DMS 273 (cell line): ENCODE results near the gene HIRA.
A peak's percentile ranks its signal among the peaks of the same experiment; 100 is the strongest.

Experiments
- DNase-seq: peaks from one replicate; lab custom pipeline; 2025; ENCODE audit not compliant: unreplicated experiment; lab: John Stamatoyannopoulos, UW

The HIRA gene

GRCh38 chr22:19410941-19411689 lies 20.4 kb downstream of the HIRA start:
- no peak for DNase-seq

- DNase-seq: peak; percentile 70
Measured at GRCh38 chr22:19407649-19408606, 23.6 kb downstream of the HIRA start.

- no peak for DNase-seq
Measured at GRCh38 chr22:19406846-19407245, 24.7 kb downstream of the HIRA start.

- no peak for DNase-seq
Measured at GRCh38 chr22:19406281-19406811, 25.2 kb downstream of the HIRA start.

- DNase-seq: no peak
Measured at GRCh38 chr22:19405652-19406051, 25.9 kb downstream of the HIRA start.

GRCh38 chr22:19405133-19405532 lies 26.4 kb downstream of the HIRA start:
- no peak for DNase-seq

- DNase-seq: no peak
Measured at GRCh38 chr22:19404676-19405075, 26.9 kb downstream of the HIRA start.

- DNase-seq: no peak
Measured at GRCh38 chr22:19402642-19403191, 28.8 kb downstream of the HIRA start.

- no peak for DNase-seq
Measured at GRCh38 chr22:19401483-19401882, 30.1 kb downstream of the HIRA start.

- DNase-seq: no peak
Measured at GRCh38 chr22:19400881-19401280, 30.7 kb downstream of the HIRA start.

GRCh38 chr22:19398652-19399051 lies 32.9 kb downstream of the HIRA start:
- no peak for DNase-seq

GRCh38 chr22:19398206-19398605 lies 33.3 kb downstream of the HIRA start:
- peak; percentile 77 for DNase-seq

GRCh38 chr22:19397734-19398104 lies 33.8 kb downstream of the HIRA start:
- peak; percentile 36 for DNase-seq

- DNase-seq: peak; percentile 35
Measured at GRCh38 chr22:19396934-19397733, 34.4 kb downstream of the HIRA start.

- DNase-seq: no peak
Measured at GRCh38 chr22:19396561-19396933, 35.0 kb downstream of the HIRA start.

GRCh38 chr22:19395276-19395675 lies 36.3 kb downstream of the HIRA start:
- no peak for DNase-seq

- DNase-seq: no peak
Measured at GRCh38 chr22:19394274-19395050, 37.1 kb downstream of the HIRA start.

GRCh38 chr22:19393704-19394103 lies 37.8 kb downstream of the HIRA start:
- no peak for DNase-seq

GRCh38 chr22:19387575-19387974 lies 44.0 kb downstream of the HIRA start:
- no peak for DNase-seq

GRCh38 chr22:19387038-19387437 lies 44.5 kb downstream of the HIRA start:
- no peak for DNase-seq
